CD4-positive, alpha-beta T cell treated with Interleukin-4 for 1 hour (primary cell): ENCODE data around the gene KLHL1.
"Not testable (repeated sequence)": the region's sequence is repeated elsewhere in the genome, so short reads cannot be mapped to it uniquely, and the experiment has no call there.

Source experiments
- DNase-seq, 2 donors: peaks; one replicate each; pipeline ENCODE4 v3.0.0-alpha.2; 2020 to 2022

KLHL1 gene

DNA sequence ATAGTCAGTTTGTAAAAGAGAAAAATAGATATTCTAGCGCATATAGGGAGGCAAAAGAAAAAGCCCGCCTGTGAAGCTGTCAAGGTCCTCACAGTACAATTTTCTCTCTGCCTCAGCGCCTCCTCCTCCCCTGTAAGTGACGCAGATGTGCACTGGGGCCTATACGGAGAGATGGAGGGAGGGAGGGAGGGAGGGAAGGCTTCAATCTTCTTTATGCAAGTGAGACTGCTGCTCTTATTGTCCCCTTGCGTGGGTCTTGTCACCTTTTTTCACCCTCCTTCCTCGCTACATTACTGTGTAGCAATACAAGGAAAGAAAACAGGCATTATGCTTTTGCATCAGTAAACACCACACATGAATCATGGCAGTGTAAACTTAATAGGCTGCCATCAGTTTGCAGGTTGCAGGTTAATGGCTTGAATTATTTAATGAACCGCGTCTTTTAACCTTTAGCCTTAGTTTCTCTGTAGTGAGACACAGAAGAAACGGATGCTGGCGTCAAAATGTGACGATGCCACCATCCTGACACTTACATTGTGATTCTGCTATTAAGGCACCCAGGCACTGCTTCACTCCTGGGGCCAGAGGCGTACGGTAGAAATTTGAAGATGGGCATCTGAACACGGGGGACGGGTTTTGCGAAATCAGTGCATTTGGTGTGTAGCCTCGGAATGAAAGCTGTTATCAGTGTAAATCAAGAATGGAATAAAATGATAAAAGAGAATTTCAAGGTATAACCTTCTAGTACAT, at the start of gene KLHL1:
Gene KLHL1 (minus strand): TSS at position 97 of the 750 bp plus-strand sequence. CDS start 753 bp downstream, outside the sequence.
- DNase-seq = no peak

DNA sequence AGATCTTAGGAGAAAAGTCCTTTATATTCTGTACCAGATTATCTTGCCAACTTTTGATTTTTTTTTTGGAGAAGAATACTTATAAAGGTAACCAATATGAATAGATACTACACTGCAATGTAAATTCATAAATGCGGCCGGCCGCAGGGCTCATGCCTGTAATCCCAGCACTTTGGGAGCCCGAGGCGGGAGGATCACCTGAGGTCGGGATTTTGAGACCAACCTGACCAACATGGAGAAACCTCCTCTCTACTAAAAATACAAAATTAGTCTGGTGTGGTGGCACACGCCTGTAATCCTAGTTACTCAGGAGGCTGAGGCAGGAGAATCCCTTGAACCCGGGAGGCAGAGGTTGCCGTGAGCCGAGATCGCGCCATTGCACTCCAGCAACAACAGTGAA, 34.4 kb upstream of the KLHL1 start:
- not testable (repeated sequence) for DNase-seq

DNA sequence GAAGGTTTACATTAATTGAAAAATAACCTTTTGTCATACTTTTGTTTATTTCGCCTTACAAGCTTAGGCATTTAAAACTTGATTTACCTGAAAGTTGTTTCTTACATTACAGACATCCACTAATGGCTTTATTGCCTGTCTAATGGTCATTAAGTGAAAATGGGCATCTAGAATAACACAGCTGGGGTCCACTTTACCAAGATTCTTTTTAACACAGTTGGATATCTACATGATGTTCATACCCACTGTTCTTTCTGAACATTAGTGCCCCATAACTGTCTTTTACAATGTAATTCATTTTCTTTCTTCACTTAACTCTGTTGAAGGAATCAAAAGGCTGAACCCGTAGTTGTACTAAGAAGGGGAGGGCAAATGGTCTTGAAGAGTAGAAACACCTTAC, 19.8 kb upstream of the KLHL1 start:
- DNase-seq = no peak

GRCh38 chr13:70125693-70126092, 17.4 kb upstream of the KLHL1 start:
- DNase-seq = no peak

GRCh38 chr13:70117338-70117905, 9.2 kb upstream of the KLHL1 start:
- no peak for DNase-seq

- DNase-seq = no peak
These were observed 562 bp downstream of the KLHL1 start, which contains the start of gene ATXN8OS for GRCh38 chr13:70107498-70108281. Gene ATXN8OS (plus strand): TSS chr13:70107826.

- no peak for DNase-seq
These were observed 1.1 kb downstream of the KLHL1 start for GRCh38 chr13:70107125-70107497.

GRCh38 chr13:70104481-70104880, 3.8 kb downstream of the KLHL1 start:
- no peak for DNase-seq

- no peak for DNase-seq
These were observed 9.6 kb downstream of the KLHL1 start for GRCh38 chr13:70098669-70099068.

DNA sequence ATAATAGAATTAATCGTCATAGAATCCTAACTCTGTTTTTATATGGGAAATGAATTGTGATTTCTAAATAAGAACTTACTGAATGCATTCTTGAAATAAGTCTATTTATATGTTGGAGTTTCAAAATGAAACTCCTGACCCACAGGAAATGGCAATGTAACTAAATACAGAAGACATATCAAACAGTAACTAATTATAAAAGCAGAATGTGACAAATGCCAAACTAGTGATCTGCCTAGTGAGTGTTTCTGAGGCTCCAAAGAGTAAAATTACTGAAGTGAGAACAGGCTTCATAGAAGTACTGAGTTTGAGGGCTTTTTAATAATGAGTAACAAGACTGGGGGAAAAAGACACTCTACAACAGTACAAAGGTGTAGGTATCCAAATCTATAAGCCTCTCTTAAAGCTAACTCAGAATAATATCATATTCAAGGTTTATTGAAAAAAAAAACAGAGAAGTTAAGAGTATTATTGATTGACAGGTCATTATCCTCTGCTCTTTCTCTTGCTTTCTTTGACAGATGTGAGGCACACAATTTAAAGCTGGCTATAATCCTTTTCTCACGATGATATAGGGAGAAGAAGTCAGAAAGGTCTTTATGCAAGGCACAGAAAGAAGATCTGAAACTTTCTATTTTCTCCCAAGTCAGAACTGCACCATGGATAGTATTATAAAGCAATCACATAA, 18.1 kb downstream of the KLHL1 start:
- DNase-seq = no peak

DNA sequence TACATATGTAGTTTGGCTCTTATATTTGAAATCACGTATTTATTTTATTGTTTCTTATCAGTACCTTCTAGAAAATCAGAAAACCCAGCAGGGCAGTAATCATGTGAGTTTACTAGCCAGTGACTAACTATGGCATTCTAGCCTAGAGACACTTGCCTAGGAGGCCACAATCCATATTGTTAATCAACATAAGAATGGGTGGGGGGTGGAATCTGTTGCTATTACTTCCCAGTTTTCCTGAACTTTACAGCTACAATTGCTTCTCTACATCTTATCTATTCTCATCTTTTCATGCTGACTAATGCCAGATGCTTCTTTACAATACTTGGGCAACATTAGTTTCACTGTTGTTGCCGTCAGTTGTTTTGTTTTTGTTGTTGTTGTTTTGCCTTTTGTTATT, 19.3 kb downstream of the KLHL1 start:
- DNase-seq = no peak

DNA sequence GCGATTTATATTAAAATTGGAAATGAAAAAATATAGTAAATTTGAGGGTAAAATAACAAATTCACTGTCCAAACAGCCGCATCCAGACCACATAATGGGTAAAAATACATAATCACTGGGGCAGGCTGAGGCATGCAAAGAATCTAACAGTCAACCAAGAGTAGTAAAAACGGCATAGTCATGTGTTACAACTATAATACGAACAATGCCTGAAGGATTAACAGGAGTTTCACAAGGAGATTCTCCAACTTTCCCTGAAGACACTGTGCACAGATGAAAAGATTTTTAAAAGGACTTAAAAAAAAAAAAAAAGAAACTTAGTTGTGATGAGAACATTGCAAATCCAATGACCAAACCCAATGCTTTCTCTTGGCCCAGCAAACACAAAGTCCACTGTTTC, 21.0 kb downstream of the KLHL1 start:
- DNase-seq = no peak

DNA sequence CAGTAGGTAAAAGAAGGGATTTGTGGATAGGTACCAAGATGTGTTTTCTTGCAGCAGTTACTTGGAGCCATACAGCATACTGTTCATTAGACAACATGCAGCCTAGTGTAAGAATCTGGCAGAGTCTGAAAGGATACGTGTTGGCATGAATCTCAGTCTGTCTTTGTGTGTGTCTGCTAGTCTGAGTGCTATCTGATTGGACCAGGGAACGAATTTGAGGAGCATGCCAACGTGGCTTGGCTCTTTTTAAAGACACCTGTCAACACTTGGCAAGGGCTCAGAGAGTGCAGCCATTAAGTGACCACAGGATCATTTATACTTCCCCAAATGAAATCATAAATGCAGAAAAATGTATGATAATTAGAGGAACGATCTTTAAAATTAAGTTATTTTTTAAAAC, 28.2 kb downstream of the KLHL1 start:
- DNase-seq = no peak

GRCh38 chr13:70054572-70054971, 53.7 kb downstream of the KLHL1 start:
- no peak for DNase-seq

DNA sequence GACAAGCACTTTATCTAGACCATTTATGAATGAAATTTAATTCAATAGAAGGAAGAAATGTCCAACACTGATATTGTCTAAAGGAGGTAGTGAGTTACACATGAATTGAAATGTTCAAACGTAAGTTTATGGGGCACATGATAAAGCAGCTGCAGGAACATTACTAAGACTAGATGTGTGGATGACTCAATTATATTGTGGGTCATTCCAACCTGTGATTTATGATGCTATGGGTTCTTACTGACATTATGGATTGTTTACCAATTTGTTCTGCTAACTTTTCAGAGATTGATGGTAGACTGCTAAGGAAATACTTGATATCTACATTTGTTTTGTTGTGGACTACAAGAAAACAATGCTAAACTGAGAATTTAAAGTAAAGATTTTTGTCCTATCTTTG, 56.7 kb downstream of the KLHL1 start:
- no peak for DNase-seq

GRCh38 chr13:70043685-70044084, 64.6 kb downstream of the KLHL1 start:
- no peak for DNase-seq

GRCh38 chr13:70042193-70042592, 66.1 kb downstream of the KLHL1 start:
- no peak for DNase-seq

GRCh38 chr13:70034286-70034685, 74.0 kb downstream of the KLHL1 start:
- DNase-seq = no peak

- DNase-seq = no peak
These were observed 80.7 kb downstream of the KLHL1 start for GRCh38 chr13:70027551-70027950.

- DNase-seq = no peak
These were observed 84.7 kb downstream of the KLHL1 start for GRCh38 chr13:70023516-70023915.

GRCh38 chr13:70022646-70023045, 85.6 kb downstream of the KLHL1 start:
- no peak for DNase-seq

- DNase-seq = no peak
These were observed 92.1 kb downstream of the KLHL1 start for GRCh38 chr13:70016116-70016515.

DNA sequence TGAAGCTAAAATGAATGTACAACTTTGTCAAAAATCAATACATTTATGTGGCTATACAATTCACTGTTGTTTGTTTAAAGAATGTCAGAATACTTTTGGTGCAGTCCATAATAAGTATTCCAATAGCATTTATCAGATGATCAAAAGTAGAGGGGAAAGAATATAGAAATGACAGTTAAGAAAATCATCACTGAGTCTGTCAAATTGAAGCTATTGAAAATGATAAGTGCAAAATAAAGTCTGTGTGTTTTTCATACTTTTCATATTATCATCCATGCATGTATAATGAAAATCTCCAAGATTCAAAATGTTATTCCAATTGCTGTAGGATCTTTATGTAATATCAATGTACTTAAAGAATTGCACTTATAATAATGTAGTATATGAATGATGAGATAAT, 93.9 kb downstream of the KLHL1 start:
- DNase-seq = no peak
